Tibial artery (tissue), 4 donors: ENCODE data around the gene STAT5B.

ENCODE experiments used
- DNase-seq, 2 donors: peaks; one replicate each; pipeline ENCODE4 v3.0.0-alpha.2; 2019
- H3K27ac ChIP-seq, 2 donors: fragments of 200-600 bp; sonication (generic) in 1 of 2; 1 replicate in 1 of 2; 2 replicates in 1 of 2; pipeline ENCODE4 v1.5.1; 2018 to 2019; ENCODE audit warnings: mild to moderate bottlenecking in 1 of 2
- H3K27me3 ChIP-seq, 2 donors: fragments of 200-600 bp; sonication (generic) in 1 of 2; one replicate each; pipeline versions ENCODE4 v1.5.1 to v1.6.0; 2016 to 2019
- H3K36me3 ChIP-seq, 3 donors: fragments of 200-600 bp; sonication (generic) in 2 of 3; one replicate each; pipeline ENCODE4 v1.5.1; 2016 to 2019; ENCODE audit warnings: mild to moderate bottlenecking in 2 of 3
- H3K4me1 ChIP-seq, 4 donors: fragments of 200-600 bp; sonication (generic) in 2 of 4; 1 replicate in 3 of 4; 2 replicates in 1 of 4; pipeline ENCODE4 v1.5.1; 2016 to 2019
- H3K4me3 ChIP-seq, 2 donors: fragments of 200-600 bp; sonication (generic) in 1 of 2; 1 replicate in 1 of 2; 2 replicates in 1 of 2; pipeline ENCODE4 v1.5.1; 2018 to 2019; ENCODE audit warnings: mild to moderate bottlenecking in 2 of 2
- H3K9me3 ChIP-seq, 3 donors: fragments of 200-600 bp; sonication (generic) in 1 of 3; one replicate each; pipeline ENCODE4 v1.5.1; 2016 to 2019
- CTCF ChIP-seq, 2 experiments: fragments of 200-600 bp in 1 of 2; fragments of 450-650 bp in 1 of 2; IDR thresholded peaks; one replicate each; pipeline ENCODE4 v1.5.1; 2017 to 2019; ENCODE audit warnings: antibody characterized with exemption in 2 of 2, mild to moderate bottlenecking in 1 of 2, moderate library complexity in 1 of 2
- intact Hi-C: fragments of 100-400 bp; cut with DNase I; formaldehyde crosslinking; loops from one replicate; pipeline ENCODE4 v1.15.0; 2023; ENCODE audit warnings: low total_unique reads

STAT5B gene

GRCh38 chr17:42284024-42284369, 7.8 kb upstream of the STAT5B start:
- H3K4me3 ChIP-seq = no peak overlapping the region
- peaks cover 0 to 33% (median 23%) of the 10 kb centered on the region in 4 donors for H3K4me1 ChIP-seq
- intact Hi-C loops = no loop called here
- DNase-seq = no peak
- H3K27me3 ChIP-seq = no peaks in the 10 kb centered on the region
- H3K27ac ChIP-seq = no peak overlapping the region
- no peaks in the 10 kb centered on the region for H3K9me3 ChIP-seq
- TF ChIP-seq CTCF (IDR thresholded peaks at IDR 0.05) = no peak
- no peaks in the 10 kb centered on the region for H3K36me3 ChIP-seq

DNA sequence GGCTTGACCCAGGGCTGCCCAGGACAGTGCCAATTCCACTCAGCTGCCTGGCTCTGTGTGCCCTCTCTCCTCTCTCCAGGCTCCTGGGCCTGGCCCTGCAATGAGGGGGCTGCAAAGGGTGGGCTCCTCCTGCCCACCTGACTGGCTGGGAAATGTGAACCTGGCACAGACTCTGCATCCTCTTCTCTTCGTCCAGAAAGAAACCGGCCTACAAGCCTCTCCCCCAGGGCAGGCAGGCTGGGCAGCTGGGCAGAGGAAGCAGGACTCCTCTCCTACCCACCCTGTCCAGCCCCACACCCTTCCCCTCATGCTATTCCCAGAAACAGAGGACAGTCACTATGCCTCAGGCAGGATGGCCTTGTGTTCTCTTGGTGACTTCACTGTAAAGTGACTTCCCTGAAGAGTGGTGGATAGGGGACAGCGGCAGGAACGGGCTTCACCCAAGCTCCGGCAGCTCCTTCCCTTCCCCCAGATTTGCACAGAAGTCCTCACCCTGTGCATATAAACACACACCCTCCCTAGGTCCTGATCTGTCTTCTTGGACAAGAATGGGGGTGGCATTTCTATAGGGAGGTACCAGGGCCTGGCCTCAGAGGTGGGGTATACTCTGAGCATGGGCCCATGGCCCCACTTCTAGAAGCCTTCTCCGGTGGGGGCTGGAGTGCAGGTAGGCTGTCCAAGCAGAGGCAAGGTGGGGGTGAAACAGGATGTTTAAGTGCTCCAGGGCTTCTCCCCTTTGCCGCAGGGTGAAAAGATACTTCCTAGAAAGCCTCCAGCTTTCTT, 7.2 kb upstream of the STAT5B start:
- no peak overlapping the region for H3K27ac ChIP-seq
- H3K27me3 ChIP-seq = no peaks in the 10 kb centered on the region
- no peaks in the 10 kb centered on the region for H3K36me3 ChIP-seq
- intact Hi-C loops = no loop called here
- TF ChIP-seq CTCF (IDR thresholded peaks at IDR 0.05) = no peak
- H3K9me3 ChIP-seq = no peaks in the 10 kb centered on the region
- peaks cover 0 to 27% (median 19%) of the 10 kb centered on the region in 4 donors for H3K4me1 ChIP-seq
- H3K4me3 ChIP-seq = no peak overlapping the region
- no peak for DNase-seq

- H3K36me3 ChIP-seq = no peaks in the 10 kb centered on the region
- intact Hi-C loops = no loop called here
- no peak overlapping the region for H3K4me3 ChIP-seq
- no peaks in the 10 kb centered on the region for H3K27me3 ChIP-seq
- H3K27ac ChIP-seq = no peak overlapping the region
- H3K4me1 ChIP-seq = peaks cover 0 to 24% (median 17%) of the 10 kb centered on the region in 4 donors
- H3K9me3 ChIP-seq = no peaks in the 10 kb centered on the region
- DNase-seq = no peak
- no peak for TF ChIP-seq CTCF (IDR thresholded peaks at IDR 0.05)
Observed at GRCh38 chr17:42282478-42283080, 6.4 kb upstream of the STAT5B start.

- Histone ChIP-seq H3K27ac (no peak overlapping the region), H3K9me3 (no peaks in the 10 kb centered on the region), H3K36me3 (no peaks in the 10 kb centered on the region), H3K27me3 (no peaks in the 10 kb centered on the region), H3K4me1 (peaks cover 0 to 23% (median 12%) of the 10 kb centered on the region in 4 donors), H3K4me3 (no peak overlapping the region)
- TF ChIP-seq CTCF (IDR thresholded peaks at IDR 0.05) = no peak
- DNase-seq = no peak
- intact Hi-C loops = no loop called here
Observed at GRCh38 chr17:42281571-42282096, 5.4 kb upstream of the STAT5B start.

DNA sequence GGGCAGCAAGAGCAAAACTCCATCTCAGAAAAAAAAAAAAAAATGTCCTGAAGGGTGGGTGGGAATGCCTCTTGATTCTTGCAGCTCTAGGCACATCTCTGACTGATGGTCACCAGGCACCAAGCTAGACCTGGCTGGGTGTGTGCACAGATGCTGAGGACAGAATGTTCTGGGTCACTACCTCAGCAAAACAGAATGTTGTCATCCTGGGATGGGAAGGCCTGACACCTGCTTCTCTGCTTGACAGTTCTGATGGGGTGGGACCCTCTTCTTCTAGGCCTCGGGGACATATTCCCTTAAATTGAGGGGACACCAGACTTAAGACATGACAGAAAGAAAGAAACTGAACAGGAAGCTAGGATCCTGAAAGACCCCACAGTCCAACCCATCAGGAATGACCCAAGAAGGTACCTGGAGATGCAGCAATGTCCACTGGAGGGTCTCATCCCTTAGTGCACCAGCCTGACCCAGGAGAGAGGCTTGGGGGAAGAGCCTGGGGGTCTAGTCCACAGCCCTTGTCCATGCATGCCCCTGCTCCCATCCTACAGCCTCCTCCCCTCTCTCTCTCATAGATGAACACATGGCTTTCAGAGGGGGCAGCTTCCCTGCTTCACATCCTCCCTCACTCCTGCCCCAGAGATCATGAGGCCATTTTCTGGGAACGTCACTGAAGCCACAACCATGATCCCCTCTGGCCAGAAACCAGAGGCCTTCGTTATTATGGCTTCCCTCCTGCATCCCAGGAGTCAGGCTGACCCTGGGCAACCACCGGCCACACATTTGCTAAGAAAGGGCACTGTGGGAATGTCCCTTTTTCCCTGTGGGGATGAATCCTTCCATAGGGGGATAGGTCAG, 3.8 kb upstream of the STAT5B start:
- intact Hi-C loops = no loop called here
- DNase-seq = no peak
- H3K36me3 ChIP-seq = no peaks in the 10 kb centered on the region
- H3K4me3 ChIP-seq = no peak overlapping the region
- no peak for TF ChIP-seq CTCF (IDR thresholded peaks at IDR 0.05)
- H3K27me3 ChIP-seq = no peaks in the 10 kb centered on the region
- H3K4me1 ChIP-seq = peaks cover 0 to 18% (median 6%) of the 10 kb centered on the region in 4 donors
- H3K9me3 ChIP-seq = no peaks in the 10 kb centered on the region
- H3K27ac ChIP-seq = no peak overlapping the region
